Tibial nerve (tissue), 4 donors: ENCODE measurements around the gene MYO1G. TPM values are rescaled to one million over a fixed set of nuclear protein-coding genes. Genes with fewer than 3 reads are reported as not detected.
A peak's percentile ranks its signal among the peaks of the same experiment; 100 is the strongest.

Source experiments
- DNase-seq, 2 donors: peaks; one replicate each; pipeline ENCODE4 v3.0.0-alpha.2; 2019; ENCODE audit warnings: low spot score in 2 of 2
- H3K27ac ChIP-seq, 4 donors: fragments of 200-600 bp; sonication (generic) in 3 of 4; one replicate each; pipeline ENCODE4 v1.5.1; 2017 to 2019; ENCODE audit warnings: mild to moderate bottlenecking in 1 of 4
- H3K27me3 ChIP-seq, 2 donors: fragments of 200-600 bp; sonication (generic) in 1 of 2; one replicate each; pipeline versions ENCODE4 v1.5.1 to v1.6.0; 2017 to 2019
- H3K36me3 ChIP-seq, 3 donors: fragments of 200-600 bp; sonication (generic); one replicate each; pipeline ENCODE4 v1.5.1; 2018 to 2019
- H3K4me1 ChIP-seq, 4 donors: fragments of 200-600 bp; sonication (generic) in 3 of 4; one replicate each; pipeline ENCODE4 v1.5.1; 2017 to 2019
- H3K4me3 ChIP-seq, 4 donors: fragments of 200-600 bp; sonication (generic) in 3 of 4; one replicate each; pipeline ENCODE4 v1.5.1; 2017 to 2019; ENCODE audit warnings: mild to moderate bottlenecking in 1 of 4, moderate library complexity in 1 of 4
- H3K9me3 ChIP-seq, 4 donors: fragments of 200-600 bp; sonication (generic) in 3 of 4; one replicate each; pipeline ENCODE4 v1.5.1; 2017 to 2019
- CTCF ChIP-seq, 5 experiments: fragments of 200-600 bp in 3 of 5; fragments of 450-650 bp in 2 of 5; sonication (generic) in 3 of 5; IDR thresholded peaks; one replicate each; pipeline ENCODE4 v1.5.1; 2016 to 2019; ENCODE audit warnings: antibody characterized with exemption in 5 of 5, mild to moderate bottlenecking in 3 of 5, moderate library complexity in 2 of 5
- EP300 ChIP-seq, 2 donors: sonication (generic); formaldehyde crosslinking; IDR thresholded peaks; one replicate each; pipeline ENCODE4 v1.6.1; 2017; ENCODE audit warnings: antibody characterized with exemption in 2 of 2, mild to moderate bottlenecking in 1 of 2
- POLR2A ChIP-seq, 2 donors: fragments of 450-650 bp; IDR thresholded peaks; one replicate each; pipeline ENCODE4 v1.6.1; 2017; ENCODE audit warnings: antibody characterized with exemption in 2 of 2, mild to moderate bottlenecking in 2 of 2, moderate library complexity in 2 of 2
- WGBS, 2 donors: methylation state at CpG; one replicate each; pipeline ENCODE4 v1.1.5; 2018; 5-methylcytosine and 5-hydroxymethylcytosine counted together
- total RNA-seq, 4 donors: library from RNA; depleted of rRNA; stranded (reverse); fragments of >200 nt; gene quantifications; one replicate each; pipeline ENCODE4 v1.1.0, GENCODE V29; 2016

The MYO1G gene
- total RNA-seq, 4 donors from 2014 or later, result 0.84 to 10.5 (median 3.3) TPM

GRCh38 chr7:44986218-44987053, 7.6 kb upstream of the MYO1G start:
- Histone ChIP-seq H3K4me1 (peaks cover 0 to 53% (median 19%) of the 10 kb centered on the region in 4 donors), H3K27me3 (no peaks in the 10 kb centered on the region), H3K4me3 (peak overlapping the region; percentile 47 to 71 (median 58)), H3K9me3 (no peaks in the 10 kb centered on the region), H3K27ac (peak overlapping the region; percentile 91 to 95 (median 92)), H3K36me3 (peaks cover 0 to 36% (median 0%) of the 10 kb centered on the region in 3 donors)
- 1% methylated on average over 23 to 61 of the region's 68 CpGs for WGBS, 2 donors
- TF ChIP-seq EP300 (IDR thresholded peaks at IDR 0.05) (peak; percentile 80 to 98), POLR2A (IDR thresholded peaks at IDR 0.05) (peak; percentile 83 to 98), CTCF (IDR thresholded peaks at IDR 0.05) (peak in 2 of 5 experiments; percentile 27 to 32)
- DNase-seq, result peak; percentile 85

GRCh38 chr7:44985900-44986217, 7.0 kb upstream of the MYO1G start:
- Histone ChIP-seq H3K4me3 (peak overlapping the region; percentile 47 to 71 (median 58)), H3K4me1 (peaks cover 0 to 55% (median 24%) of the 10 kb centered on the region in 4 donors), H3K36me3 (peaks cover 0 to 42% (median 0%) of the 10 kb centered on the region in 3 donors), H3K9me3 (no peaks in the 10 kb centered on the region), H3K27me3 (no peaks in the 10 kb centered on the region), H3K27ac (peak overlapping the region; percentile 91 to 95 (median 92))
- TF ChIP-seq POLR2A (IDR thresholded peaks at IDR 0.05) (no peak), CTCF (IDR thresholded peaks at IDR 0.05) (no peak), EP300 (IDR thresholded peaks at IDR 0.05) (no peak)
- no peak for DNase-seq
- 10 to 13% methylated on average over 8 of the region's 8 CpGs for WGBS, 2 donors

GRCh38 chr7:44985033-44985695, 6.3 kb upstream of the MYO1G start:
- H3K36me3 ChIP-seq, result peaks cover 0 to 42% (median 0%) of the 10 kb centered on the region in 3 donors
- DNase-seq, result no peak
- 65 to 74% methylated on average over 6 of the region's 6 CpGs for WGBS, 2 donors
- H3K4me3 ChIP-seq, result peak overlapping the region; percentile 47 to 71 (median 58)
- H3K27me3 ChIP-seq, result no peaks in the 10 kb centered on the region
- no peaks in the 10 kb centered on the region for H3K9me3 ChIP-seq
- peak overlapping the region; percentile 91 to 95 (median 92) for H3K27ac ChIP-seq
- H3K4me1 ChIP-seq, result peaks cover 0 to 55% (median 28%) of the 10 kb centered on the region in 4 donors
- TF ChIP-seq EP300 (IDR thresholded peaks at IDR 0.05) (no peak), POLR2A (IDR thresholded peaks at IDR 0.05) (no peak), CTCF (IDR thresholded peaks at IDR 0.05) (no peak)

GRCh38 chr7:44984478-44984758, 5.6 kb upstream of the MYO1G start:
- no peak for DNase-seq
- H3K27ac ChIP-seq, result peak overlapping the region in 1 of 4 donors; percentile 1
- H3K4me3 ChIP-seq, result no peak overlapping the region
- H3K4me1 ChIP-seq, result peaks cover 0 to 59% (median 36%) of the 10 kb centered on the region in 4 donors
- H3K27me3 ChIP-seq, result no peaks in the 10 kb centered on the region
- 61 to 71% methylated on average over 2 to 3 of the region's 3 CpGs for WGBS, 2 donors
- peaks cover 0 to 43% (median 0%) of the 10 kb centered on the region in 3 donors for H3K36me3 ChIP-seq
- H3K9me3 ChIP-seq, result no peaks in the 10 kb centered on the region
- no peak for TF ChIP-seq CTCF (IDR thresholded peaks at IDR 0.05)
- no peak for TF ChIP-seq EP300 (IDR thresholded peaks at IDR 0.05)
- no peak for TF ChIP-seq POLR2A (IDR thresholded peaks at IDR 0.05)
